Measurements from ENCODE around the gene GADD45GIP1. TPM values are rescaled to one million over a fixed set of nuclear protein-coding genes. Genes with fewer than 3 reads are reported as not detected.

Gene GADD45GIP1
- polyA plus RNA-seq, 2 of the 4 experiments (the other 2 are of a cell fraction), result 26.4 to 31.1 TPM

DNA sequence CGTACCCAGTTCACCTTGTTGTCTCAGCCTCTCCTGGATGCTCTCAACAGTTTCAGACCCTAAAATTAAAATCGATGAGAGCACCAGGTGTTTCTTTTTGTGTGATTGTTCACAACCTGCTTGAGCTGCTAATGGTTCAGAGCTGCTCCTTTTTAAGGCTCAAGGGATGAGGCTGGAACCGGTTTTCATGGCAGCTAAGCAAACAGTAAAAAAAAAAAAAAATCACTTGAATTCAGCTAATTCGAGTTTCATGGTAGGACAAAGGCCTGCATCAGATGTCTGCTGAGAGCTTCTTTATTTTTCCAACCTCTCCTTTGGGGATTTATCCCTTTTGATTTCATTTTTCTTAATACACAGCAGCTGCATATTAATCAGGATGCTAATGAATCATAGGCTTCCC is 44.5 kb downstream of the GADD45GIP1 start (continued):
- TF ChIP-seq, protein P1, sequence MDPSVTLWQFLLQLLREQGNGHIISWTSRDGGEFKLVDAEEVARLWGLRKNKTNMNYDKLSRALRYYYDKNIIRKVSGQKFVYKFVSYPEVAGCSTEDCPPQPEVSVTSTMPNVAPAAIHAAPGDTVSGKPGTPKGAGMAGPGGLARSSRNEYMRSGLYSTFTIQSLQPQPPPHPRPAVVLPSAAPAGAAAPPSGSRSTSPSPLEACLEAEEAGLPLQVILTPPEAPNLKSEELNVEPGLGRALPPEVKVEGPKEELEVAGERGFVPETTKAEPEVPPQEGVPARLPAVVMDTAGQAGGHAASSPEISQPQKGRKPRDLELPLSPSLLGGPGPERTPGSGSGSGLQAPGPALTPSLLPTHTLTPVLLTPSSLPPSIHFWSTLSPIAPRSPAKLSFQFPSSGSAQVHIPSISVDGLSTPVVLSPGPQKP (IDR thresholded peaks at IDR 0.05; ENCODE audit: low read depth, low read length), result no peak
- TF ChIP-seq, protein P2, sequence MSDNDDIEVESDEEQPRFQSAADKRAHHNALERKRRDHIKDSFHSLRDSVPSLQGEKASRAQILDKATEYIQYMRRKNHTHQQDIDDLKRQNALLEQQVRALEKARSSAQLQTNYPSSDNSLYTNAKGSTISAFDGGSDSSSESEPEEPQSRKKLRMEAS (IDR thresholded peaks at IDR 0.05), result no peak
- TF ChIP-seq GATA3 (IDR thresholded peaks at IDR 0.05; ENCODE audit: borderline replicate concordance) (no peak), EHMT2 (IDR thresholded peaks at IDR 0.05; ENCODE audit: low read depth) (no peak), FOSL2 (IDR thresholded peaks at IDR 0.05) (no peak), FOSL2 (CRISPR knock-in tag; IDR thresholded peaks at IDR 0.05) (no peak), ZC3H11A (IDR thresholded peaks at IDR 0.05) (no peak), PHF8 (IDR thresholded peaks at IDR 0.05; ENCODE audit: borderline replicate concordance, low read depth) (no peak), EP300 (IDR thresholded peaks at IDR 0.05) (no peak)

DNA sequence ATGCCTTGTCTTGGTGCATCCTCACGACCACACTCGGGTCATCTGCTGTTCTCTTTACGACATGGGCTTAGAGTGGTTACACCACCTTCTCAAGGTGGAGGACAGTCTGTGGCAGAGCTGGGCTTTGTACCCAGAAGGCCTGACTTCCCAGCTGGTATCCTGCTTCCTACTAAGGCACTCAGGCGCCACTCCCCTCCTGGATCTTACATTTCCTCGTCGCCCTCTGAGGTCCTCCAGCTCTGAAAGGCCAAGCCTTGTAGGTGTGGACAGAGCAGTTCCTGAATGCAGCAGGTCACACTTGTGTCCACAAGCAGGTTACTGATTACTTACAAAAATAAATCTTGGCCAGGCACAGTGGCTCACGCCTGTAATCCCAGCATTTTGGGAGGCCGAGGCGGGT is 49.9 kb downstream of the GADD45GIP1 start:
- 81% methylated on average over 9 of the region's 9 CpGs for WGBS (ENCODE audit: missing lambda C conversion rate)
- no peak overlapping the region for H3K4me3 ChIP-seq
- DNase-seq (ENCODE audit: low read depth in 1 of 2, low spot score in 1 of 2), result no peak
- ChIA-PET POLR2A (no interaction called here), CTCF (interaction anchor here (1.9 to 2.3 kb wide), 2 partner anchors 10 to 22 kb away, joined by 7 to 8 read pairs; no protein-coding TSS in a partner anchor)
- no peak overlapping the region for H3K27ac ChIP-seq
- no peaks in the 10 kb centered on the region for H3K4me1 ChIP-seq
- H3K9me3 ChIP-seq, result no peaks in the 10 kb centered on the region
- H3K4me2 ChIP-seq, result no peak overlapping the region
- ATAC-seq, result no peak
- TF ChIP-seq JUNB (IDR thresholded peaks at IDR 0.05) (no peak), RNF2 (IDR thresholded peaks at IDR 0.05; ENCODE audit: borderline replicate concordance, low read depth) (no peak)
- TF ChIP-seq, protein P3, sequence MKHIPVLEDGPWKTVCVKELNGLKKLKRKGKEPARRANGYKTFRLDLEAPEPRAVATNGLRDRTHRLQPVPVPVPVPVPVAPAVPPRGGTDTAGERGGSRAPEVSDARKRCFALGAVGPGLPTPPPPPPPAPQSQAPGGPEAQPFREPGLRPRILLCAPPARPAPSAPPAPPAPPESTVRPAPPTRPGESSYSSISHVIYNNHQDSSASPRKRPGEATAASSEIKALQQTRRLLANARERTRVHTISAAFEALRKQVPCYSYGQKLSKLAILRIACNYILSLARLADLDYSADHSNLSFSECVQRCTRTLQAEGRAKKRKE (CRISPR knock-in tag; IDR thresholded peaks at IDR 0.05; ENCODE audit: low read depth), result no peak
- FAIRE-seq, result no peak

Small RNA genes within 50 kb of the gene (small RNA-seq; reads per million reads assigned to genes)
- gene MIR5695, result 0 to 1.2 (median 0) reads per million in 6 experiments
- gene MIR6515, result 0 reads per million in 6 experiments

Other genes with a start within 250 kb of the GADD45GIP1 start
- 33.7 and 38.0 TPM in 2 replicates for gene TNPO2, start 233.3 kb downstream of the GADD45GIP1 start, polyA plus RNA-seq (2011; rRNA removed)
- 39.8 to 42.5 TPM (median 41.0 TPM) in 3 replicates for gene TNPO2, start 233.3 kb downstream of the GADD45GIP1 start, polyA plus RNA-seq (2017; fragmentation: RNase III; extraction: RNeasy Plus Mini Kit Qiagen cat#74134 plus additional on column Dnase treatment)
- gene TRIR, start 222.5 kb downstream of the GADD45GIP1 start, polyA plus RNA-seq (2011; rRNA removed), result 105 and 137 TPM in 2 replicates
- 144 to 154 TPM (median 152 TPM) in 3 replicates for gene TRIR, start 222.5 kb downstream of the GADD45GIP1 start, polyA plus RNA-seq (2017; fragmentation: RNase III; extraction: RNeasy Plus Mini Kit Qiagen cat#74134 plus additional on column Dnase treatment)
- 84.9 and 87.0 TPM in 2 replicates for gene GET3, start 219.7 kb downstream of the GADD45GIP1 start, polyA plus RNA-seq (2011; rRNA removed)
- gene GET3, start 219.7 kb downstream of the GADD45GIP1 start, polyA plus RNA-seq (2017; fragmentation: RNase III; extraction: RNeasy Plus Mini Kit Qiagen cat#74134 plus additional on column Dnase treatment), result 82.7 to 96.7 TPM (median 91.7 TPM) in 3 replicates
- not detected in 2 replicates for gene BEST2, start 205.4 kb downstream of the GADD45GIP1 start, polyA plus RNA-seq (2011; rRNA removed)
- not detected in 3 replicates for gene BEST2, start 205.4 kb downstream of the GADD45GIP1 start, polyA plus RNA-seq (2017; fragmentation: RNase III; extraction: RNeasy Plus Mini Kit Qiagen cat#74134 plus additional on column Dnase treatment)
- gene HOOK2, start 181.7 kb downstream of the GADD45GIP1 start, polyA plus RNA-seq (2011; rRNA removed), result 8.3 and 10.1 TPM in 2 replicates
- 18.5 to 24.6 TPM (median 21.5 TPM) in 3 replicates for gene HOOK2, start 181.7 kb downstream of the GADD45GIP1 start, polyA plus RNA-seq (2017; fragmentation: RNase III; extraction: RNeasy Plus Mini Kit Qiagen cat#74134 plus additional on column Dnase treatment)
- 72.5 and 94.7 TPM in 2 replicates for gene JUNB, start 165.7 kb downstream of the GADD45GIP1 start, polyA plus RNA-seq (2011; rRNA removed)
- 47.2 to 57.7 TPM (median 55.6 TPM) in 3 replicates for gene JUNB, start 165.7 kb downstream of the GADD45GIP1 start, polyA plus RNA-seq (2017; fragmentation: RNase III; extraction: RNeasy Plus Mini Kit Qiagen cat#74134 plus additional on column Dnase treatment)
- 0.48 and 0.57 TPM in 2 replicates for gene PRDX2, start 155.4 kb downstream of the GADD45GIP1 start, polyA plus RNA-seq (2011; rRNA removed)
- 0.49 to 0.91 TPM (median 0.84 TPM) in 3 replicates for gene PRDX2, start 155.4 kb downstream of the GADD45GIP1 start, polyA plus RNA-seq (2017; fragmentation: RNase III; extraction: RNeasy Plus Mini Kit Qiagen cat#74134 plus additional on column Dnase treatment)
- 4.9 and 10.7 TPM in 2 replicates for gene THSD8, start 155.2 kb downstream of the GADD45GIP1 start, polyA plus RNA-seq (2011; rRNA removed)
- not detected in 3 replicates for gene THSD8, start 155.2 kb downstream of the GADD45GIP1 start, polyA plus RNA-seq (2017; fragmentation: RNase III; extraction: RNeasy Plus Mini Kit Qiagen cat#74134 plus additional on column Dnase treatment)
- 27.2 and 37.2 TPM in 2 replicates for gene RNASEH2A, start 150.6 kb downstream of the GADD45GIP1 start, polyA plus RNA-seq (2011; rRNA removed)
- gene RNASEH2A, start 150.6 kb downstream of the GADD45GIP1 start, polyA plus RNA-seq (2017; fragmentation: RNase III; extraction: RNeasy Plus Mini Kit Qiagen cat#74134 plus additional on column Dnase treatment), result 40.7 to 45.5 TPM (median 41.7 TPM) in 3 replicates
- 0.09 TPM in 1 of 2 replicates, not detected in the other for gene RTBDN, start 122.6 kb downstream of the GADD45GIP1 start, polyA plus RNA-seq (2011; rRNA removed)
- gene RTBDN, start 122.6 kb downstream of the GADD45GIP1 start, polyA plus RNA-seq (2017; fragmentation: RNase III; extraction: RNeasy Plus Mini Kit Qiagen cat#74134 plus additional on column Dnase treatment), result 0.14 to 0.36 TPM (median 0.25 TPM) in 3 replicates
- gene MAST1, start 118.7 kb downstream of the GADD45GIP1 start, polyA plus RNA-seq (2011; rRNA removed), result 1.4 and 1.8 TPM in 2 replicates
- gene MAST1, start 118.7 kb downstream of the GADD45GIP1 start, polyA plus RNA-seq (2017; fragmentation: RNase III; extraction: RNeasy Plus Mini Kit Qiagen cat#74134 plus additional on column Dnase treatment), result 1.8 to 3.0 TPM (median 2.2 TPM) in 3 replicates
- 15.7 and 22.9 TPM in 2 replicates for gene DNASE2, start 75.8 kb downstream of the GADD45GIP1 start, polyA plus RNA-seq (2011; rRNA removed)
- 19.9 to 24.9 TPM (median 24.6 TPM) in 3 replicates for gene DNASE2, start 75.8 kb downstream of the GADD45GIP1 start, polyA plus RNA-seq (2017; fragmentation: RNase III; extraction: RNeasy Plus Mini Kit Qiagen cat#74134 plus additional on column Dnase treatment)
- gene KLF1, start 70.0 kb downstream of the GADD45GIP1 start, polyA plus RNA-seq (2011; rRNA removed), result not detected in 2 replicates
- gene KLF1, start 70.0 kb downstream of the GADD45GIP1 start, polyA plus RNA-seq (2017; fragmentation: RNase III; extraction: RNeasy Plus Mini Kit Qiagen cat#74134 plus additional on column Dnase treatment), result not detected in 3 replicates
- 8.0 and 8.8 TPM in 2 replicates for gene GCDH, start 66.1 kb downstream of the GADD45GIP1 start, polyA plus RNA-seq (2011; rRNA removed)
- 14.9 to 18.8 TPM (median 15.2 TPM) in 3 replicates for gene GCDH, start 66.1 kb downstream of the GADD45GIP1 start, polyA plus RNA-seq (2017; fragmentation: RNase III; extraction: RNeasy Plus Mini Kit Qiagen cat#74134 plus additional on column Dnase treatment)
- 0.13 and 0.41 TPM in 2 replicates for gene SYCE2, start 37.9 kb downstream of the GADD45GIP1 start, polyA plus RNA-seq (2011; rRNA removed)
- gene SYCE2, start 37.9 kb downstream of the GADD45GIP1 start, polyA plus RNA-seq (2017; fragmentation: RNase III; extraction: RNeasy Plus Mini Kit Qiagen cat#74134 plus additional on column Dnase treatment), result 0.25 to 0.40 TPM (median 0.39 TPM) in 3 replicates
- gene FARSA, start 23.5 kb downstream of the GADD45GIP1 start, polyA plus RNA-seq (2011; rRNA removed), result 18.1 and 20.1 TPM in 2 replicates
- 57.4 to 62.2 TPM (median 58.7 TPM) in 3 replicates for gene FARSA, start 23.5 kb downstream of the GADD45GIP1 start, polyA plus RNA-seq (2017; fragmentation: RNase III; extraction: RNeasy Plus Mini Kit Qiagen cat#74134 plus additional on column Dnase treatment)
- gene CALR, start 18.6 kb downstream of the GADD45GIP1 start, polyA plus RNA-seq (2011; rRNA removed), result 356 and 419 TPM in 2 replicates
- 484 to 507 TPM (median 494 TPM) in 3 replicates for gene CALR, start 18.6 kb downstream of the GADD45GIP1 start, polyA plus RNA-seq (2017; fragmentation: RNase III; extraction: RNeasy Plus Mini Kit Qiagen cat#74134 plus additional on column Dnase treatment)
- gene RAD23A, start 11.4 kb downstream of the GADD45GIP1 start, polyA plus RNA-seq (2011; rRNA removed), result 46.4 and 56.2 TPM in 2 replicates
- 68.6 to 71.6 TPM (median 71.1 TPM) in 3 replicates for gene RAD23A, start 11.4 kb downstream of the GADD45GIP1 start, polyA plus RNA-seq (2017; fragmentation: RNase III; extraction: RNeasy Plus Mini Kit Qiagen cat#74134 plus additional on column Dnase treatment)
- gene DAND5, start 12.4 kb upstream of the GADD45GIP1 start, polyA plus RNA-seq (2011; rRNA removed), result 0.12 and 0.16 TPM in 2 replicates
- 0.12 to 0.21 TPM (median 0.14 TPM) in 3 replicates for gene DAND5, start 12.4 kb upstream of the GADD45GIP1 start, polyA plus RNA-seq (2017; fragmentation: RNase III; extraction: RNeasy Plus Mini Kit Qiagen cat#74134 plus additional on column Dnase treatment)
- 0.52 and 1.0 TPM in 2 replicates for gene NFIX, start 38.3 kb upstream of the GADD45GIP1 start, polyA plus RNA-seq (2011; rRNA removed)
- gene NFIX, start 38.3 kb upstream of the GADD45GIP1 start, polyA plus RNA-seq (2017; fragmentation: RNase III; extraction: RNeasy Plus Mini Kit Qiagen cat#74134 plus additional on column Dnase treatment), result 3.0 to 4.5 TPM (median 3.0 TPM) in 3 replicates
- gene LYL1, start 145.6 kb upstream of the GADD45GIP1 start, polyA plus RNA-seq (2011; rRNA removed), result 0.08 and 0.26 TPM in 2 replicates
- gene LYL1, start 145.6 kb upstream of the GADD45GIP1 start, polyA plus RNA-seq (2017; fragmentation: RNase III; extraction: RNeasy Plus Mini Kit Qiagen cat#74134 plus additional on column Dnase treatment), result 0.30 to 0.82 TPM (median 0.39 TPM) in 3 replicates
- gene TRMT1, start 159.5 kb upstream of the GADD45GIP1 start, polyA plus RNA-seq (2011; rRNA removed), result 16.3 and 18.2 TPM in 2 replicates
- gene TRMT1, start 159.5 kb upstream of the GADD45GIP1 start, polyA plus RNA-seq (2017; fragmentation: RNase III; extraction: RNeasy Plus Mini Kit Qiagen cat#74134 plus additional on column Dnase treatment), result 29.8 to 40.2 TPM (median 35.2 TPM) in 3 replicates
- gene NACC1, start 161.0 kb upstream of the GADD45GIP1 start, polyA plus RNA-seq (2011; rRNA removed), result 26.1 and 30.0 TPM in 2 replicates
- gene NACC1, start 161.0 kb upstream of the GADD45GIP1 start, polyA plus RNA-seq (2017; fragmentation: RNase III; extraction: RNeasy Plus Mini Kit Qiagen cat#74134 plus additional on column Dnase treatment), result 32.4 to 39.8 TPM (median 37.9 TPM) in 3 replicates
- gene STX10, start 193.2 kb upstream of the GADD45GIP1 start, polyA plus RNA-seq (2011; rRNA removed), result 39.1 and 41.5 TPM in 2 replicates
- 56.1 to 63.6 TPM (median 61.2 TPM) in 3 replicates for gene STX10, start 193.2 kb upstream of the GADD45GIP1 start, polyA plus RNA-seq (2017; fragmentation: RNase III; extraction: RNeasy Plus Mini Kit Qiagen cat#74134 plus additional on column Dnase treatment)
- gene IER2, start 193.2 kb upstream of the GADD45GIP1 start, polyA plus RNA-seq (2011; rRNA removed), result 52.5 and 75.7 TPM in 2 replicates
- gene IER2, start 193.2 kb upstream of the GADD45GIP1 start, polyA plus RNA-seq (2017; fragmentation: RNase III; extraction: RNeasy Plus Mini Kit Qiagen cat#74134 plus additional on column Dnase treatment), result 35.9 to 39.9 TPM (median 36.7 TPM) in 3 replicates